NCI-H2029 treated with DMSO at 0.1 percent for 48 hours (cell line): Measurements from ENCODE around the gene RGPD5.
"Not testable (repeated sequence)": the region's sequence is repeated elsewhere in the genome, so short reads cannot be mapped to it uniquely, and the experiment has no call there.

Experiments used
- DNase-seq: peaks from one replicate; lab custom pipeline; 2025; lab: John Stamatoyannopoulos, UW

Gene RGPD5

DNA sequence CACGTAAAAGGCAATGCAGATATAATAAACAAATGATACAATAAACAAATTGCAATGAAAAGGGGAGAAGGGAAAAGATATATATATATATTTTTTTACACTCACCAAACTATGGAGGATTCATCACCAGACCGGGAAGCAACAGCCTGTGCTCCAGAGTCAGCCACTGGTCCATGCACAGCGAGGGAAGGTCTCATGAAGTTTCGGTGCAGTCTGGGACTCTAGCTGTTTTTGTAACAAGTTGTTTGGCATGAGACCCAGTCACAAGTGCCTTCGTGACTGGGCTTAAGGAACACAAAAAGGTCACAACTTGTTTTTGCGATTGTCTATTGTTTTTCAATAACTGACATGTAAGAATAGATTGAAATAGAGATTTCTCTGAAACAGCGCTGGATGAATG is 99.6 kb downstream of the RGPD5 start:
- DNase-seq = not testable (repeated sequence)

DNA sequence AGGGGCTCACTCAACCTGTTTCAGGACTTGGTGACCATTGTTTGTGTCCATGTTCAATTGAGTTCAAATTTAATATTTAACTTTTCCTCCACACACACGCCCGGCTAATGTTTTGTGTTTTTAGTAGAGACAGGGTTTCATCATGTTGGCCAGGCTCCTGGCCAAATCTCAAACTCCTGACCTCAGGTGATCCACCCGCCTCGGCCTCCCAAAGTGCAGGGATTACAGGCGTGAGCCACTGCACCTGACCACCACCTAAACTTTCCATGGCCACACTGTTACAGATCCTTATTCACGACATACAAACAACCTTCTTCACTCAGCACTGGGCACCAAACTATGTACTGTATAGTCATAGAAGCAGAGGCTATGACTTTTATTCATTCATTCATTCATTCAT is 100.0 kb downstream of the RGPD5 start:
- DNase-seq = not testable (repeated sequence)

DNA sequence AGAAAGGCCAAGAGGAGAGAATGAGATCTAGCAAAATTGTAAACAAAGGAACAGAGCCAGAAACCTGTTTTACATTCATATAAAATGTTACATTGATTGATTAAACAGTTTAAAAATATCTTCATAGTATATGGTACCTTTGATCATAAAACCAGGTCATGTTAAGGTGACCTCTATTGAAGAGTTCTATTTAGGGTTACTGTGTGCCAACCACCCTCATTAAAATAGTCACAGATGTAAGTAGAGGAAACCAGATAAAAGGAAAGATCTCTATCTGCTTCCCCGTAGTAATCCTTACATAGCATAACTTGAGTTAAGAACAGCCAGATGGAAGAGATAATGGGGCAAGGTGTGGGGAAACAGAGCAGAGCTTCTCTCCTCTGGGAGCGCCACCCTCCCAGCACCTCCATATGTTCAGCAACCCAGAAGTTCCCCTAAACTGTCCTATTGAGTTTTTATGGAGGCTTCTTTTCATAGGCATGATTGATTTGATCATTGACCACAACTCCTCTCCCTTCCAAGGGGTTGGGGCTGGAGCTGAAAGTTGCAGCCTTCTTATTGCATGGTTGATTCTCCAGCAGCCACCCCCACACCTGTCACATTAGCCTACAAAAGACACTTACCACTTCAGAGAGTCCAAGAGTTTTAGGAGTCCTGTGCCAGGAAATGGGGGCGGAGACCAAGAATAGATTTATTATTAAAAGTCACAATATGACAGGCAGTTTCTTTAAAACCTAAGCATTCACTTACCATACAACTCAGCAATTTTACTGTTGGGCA is 101.2 kb downstream of the RGPD5 start:
- DNase-seq = not testable (repeated sequence)

DNA sequence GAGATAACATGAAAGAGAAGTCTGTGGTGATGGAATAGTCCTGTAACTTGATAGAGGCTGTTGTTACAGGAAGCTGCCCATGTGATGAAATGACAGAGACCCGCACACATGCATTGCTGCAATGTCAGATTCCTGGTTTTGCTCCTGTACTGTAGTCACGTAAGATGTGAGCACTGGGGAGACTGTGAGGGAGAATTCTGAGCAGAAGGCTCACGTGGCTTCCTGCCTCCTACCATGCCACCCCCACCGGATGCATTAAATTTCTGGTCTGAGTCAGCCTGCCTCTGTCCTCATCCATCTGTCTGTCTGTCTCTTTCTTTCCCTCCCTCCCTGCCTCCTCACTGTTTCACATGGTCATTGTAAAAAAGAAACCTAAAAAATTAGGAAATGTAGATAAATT is 102.1 kb downstream of the RGPD5 start:
- not testable (repeated sequence) for DNase-seq

DNA sequence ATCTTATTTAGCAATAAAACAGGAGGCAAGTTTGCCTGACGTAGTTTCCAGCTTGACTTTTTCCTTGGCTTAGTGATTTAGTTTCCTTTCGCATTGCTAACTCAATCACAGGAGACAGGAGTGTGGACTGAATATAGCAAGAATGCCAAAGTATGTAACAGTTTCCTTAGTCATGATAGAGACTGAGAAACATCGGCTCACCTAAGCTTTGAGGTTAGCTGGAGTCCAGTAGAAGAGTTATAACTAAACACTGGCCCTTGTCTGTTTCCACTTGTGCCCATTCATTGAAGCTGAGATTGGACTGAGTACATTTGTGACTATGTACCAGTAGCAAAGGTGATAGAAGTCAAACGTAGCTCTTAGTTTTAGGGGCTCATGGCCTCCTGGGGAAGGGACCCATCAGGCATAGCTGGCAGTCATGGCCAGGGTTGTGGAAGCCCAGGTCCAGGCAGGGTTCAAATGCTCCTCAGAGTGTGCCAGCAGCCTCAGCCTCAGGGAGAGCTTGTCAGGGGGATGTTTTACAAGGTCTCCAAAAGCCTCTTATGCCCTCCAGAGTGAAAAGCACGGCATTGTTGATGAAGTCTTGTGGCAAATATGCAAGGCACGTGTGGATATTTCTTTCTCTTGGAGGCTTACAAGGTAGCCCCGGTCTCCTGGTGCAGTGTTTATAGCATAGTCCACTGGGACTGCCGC is 103.8 kb downstream of the RGPD5 start:
- not testable (repeated sequence) for DNase-seq

DNA sequence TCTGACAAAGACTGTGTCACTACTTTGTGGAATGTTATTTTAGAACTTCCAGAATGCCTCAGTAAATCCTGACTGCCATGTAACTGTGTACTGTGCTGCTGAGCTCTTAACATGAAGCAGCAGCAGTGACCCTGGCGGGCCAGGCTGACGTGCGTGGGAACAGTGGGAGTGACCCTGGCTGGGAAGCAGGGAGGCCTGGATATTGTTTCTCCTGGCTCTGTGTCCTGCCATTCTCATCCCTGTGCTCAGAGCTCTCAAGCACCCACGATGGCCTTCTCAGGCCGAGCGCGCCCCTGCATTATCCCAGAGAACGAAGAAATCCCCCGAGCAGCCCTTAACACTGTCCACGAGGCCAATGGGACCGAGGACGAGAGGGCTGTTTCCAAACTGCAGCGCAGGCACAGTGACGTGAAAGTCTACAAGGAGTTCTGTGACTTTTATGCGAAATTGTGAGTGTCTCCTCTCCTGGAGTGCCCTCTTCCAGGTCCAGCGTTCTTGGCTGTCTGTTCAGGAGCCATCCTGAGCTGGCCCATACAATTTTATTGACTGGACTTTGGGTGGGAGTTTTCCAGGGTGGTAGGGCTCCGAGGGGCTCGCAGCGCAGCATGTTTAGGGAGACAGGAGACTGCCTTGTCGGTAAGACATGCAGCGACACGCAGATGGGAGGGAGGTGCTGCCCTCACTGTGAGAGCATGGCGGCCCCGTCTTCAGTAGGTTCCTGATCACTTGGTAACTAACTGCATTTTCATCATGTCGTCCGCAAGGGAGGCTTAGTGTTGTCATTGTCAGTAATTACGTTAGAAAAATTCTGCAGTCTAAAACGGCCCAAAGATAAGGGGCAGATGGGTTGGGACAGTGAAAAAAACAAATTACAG is 104.6 kb downstream of the RGPD5 start, which contains the start of gene LIMS3:
Gene LIMS3 (plus strand): TSS at position 227 of the 875 bp plus-strand sequence. CDS start 41 bp downstream, at position 268.
- DNase-seq = not testable (repeated sequence)

DNA sequence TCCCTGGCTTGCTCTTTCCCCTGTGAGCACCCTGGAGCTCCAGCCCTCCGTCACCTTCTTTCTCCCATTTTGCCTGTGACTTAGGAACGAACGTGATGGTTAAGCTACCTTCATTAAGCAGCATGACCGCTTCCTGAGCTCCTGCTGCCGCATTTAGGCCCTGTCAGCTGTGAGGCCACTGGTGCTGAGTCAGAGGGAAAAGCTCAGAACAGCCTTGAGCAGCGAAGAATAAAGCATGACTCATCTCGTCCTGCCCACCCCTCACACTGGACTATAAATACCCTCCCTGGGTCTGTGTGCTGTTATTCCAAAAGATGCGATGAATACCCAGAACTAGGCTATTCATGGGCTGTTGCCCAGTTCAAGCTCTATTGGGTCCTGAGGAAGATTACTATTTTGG is 111.7 kb downstream of the RGPD5 start:
- not testable (repeated sequence) for DNase-seq
